Psoas muscle (tissue), 8 donors: ENCODE results near the gene HPCAL1. TPM values are rescaled to one million over a fixed set of nuclear protein-coding genes. Genes with fewer than 3 reads are reported as not detected.
A peak's percentile ranks its signal among the peaks of the same experiment; 100 is the strongest.

ENCODE experiments used
- ATAC-seq, 4 donors: fragments of 200-7000 bp; cut with Tn5 transposase; one replicate each; pipeline ENCODE4 v1.9.1; 2020; ENCODE audit warnings: moderate library complexity in 3 of 4, mild to moderate bottlenecking in 2 of 4
- DNase-seq, 2 donors: peaks; one replicate each; pipeline ENCODE4 v3.0.0-alpha.2; 2020
- H3K27ac ChIP-seq: fragments of 200-600 bp; one replicate; pipeline ENCODE4 v1.8.0; 2022
- H3K27me3 ChIP-seq, 3 donors: fragments of 200-600 bp in 1 of 3; one replicate each; pipeline versions ENCODE4 v1.6.1 to v1.8.0; 2013 to 2022; ENCODE audit warnings: low read length in 2 of 3, mild to moderate bottlenecking in 2 of 3, moderate library complexity in 1 of 3; ENCODE audit not compliant: insufficient read depth in 3 of 3
- H3K36me3 ChIP-seq, 2 donors: fragments of 200-600 bp in 1 of 2; one replicate each; pipeline versions ENCODE4 v1.6.1 to v1.8.0; 2013 to 2022; ENCODE audit warnings: low read depth in 1 of 2, mild to moderate bottlenecking in 1 of 2, moderate library complexity in 1 of 2; ENCODE audit not compliant: insufficient read depth in 1 of 2
- H3K4me1 ChIP-seq: fragments of 200-600 bp; one replicate; pipeline ENCODE4 v1.8.0; 2022
- H3K4me3 ChIP-seq: fragments of 200-600 bp; one replicate; pipeline ENCODE4 v1.8.0; 2022; ENCODE audit warnings: mild to moderate bottlenecking
- H3K9me3 ChIP-seq: fragments of 200-600 bp; one replicate; pipeline ENCODE4 v1.8.0; 2022
- CTCF ChIP-seq: fragments of 200-600 bp; IDR thresholded peaks from one replicate; pipeline ENCODE4 v1.8.0; 2022; ENCODE audit warnings: antibody characterized with exemption
- WGBS, 3 donors: extraction: QIAGEN DNeasy Blood & Tissue Kit; methylation state at CpG; one replicate each; pipeline versions ENCODE4 v1.1.6 to v1.1.7; 2013; 5-methylcytosine and 5-hydroxymethylcytosine counted together
- intact Hi-C, 2 donors: fragments of 100-400 bp; cut with DNase I; formaldehyde crosslinking; loops; one replicate each; pipeline versions ENCODE4 v1.11.0 to v1.14.2; 2022
- polyA plus RNA-seq, 3 donors: library from polyadenylated mRNA; stranded (reverse); fragments of 200-250 nt; gene quantifications; one replicate each; pipeline ENCODE4 v1.2.3, GENCODE V29; 2013
- total RNA-seq, 4 donors: library from RNA; stranded (reverse); fragmentation: NEBNext Ultra II Directional in 2 of 4; extraction: Animal tissue kit (Norgen Biotek cat#: 25700) in 2 of 4; gene quantifications; one replicate each; pipeline versions ENCODE4 v1.2.1 to v1.2.4, GENCODE V29; 2021 to 2023
- donor health status: healthy with polysubstance abuse.
- donor health status: DM: no; HTN: no; CAD: no; lungs with moderate emphysema.
- donor health status: Bipolar disorder and iron deficiency.
- donor health status: healthy.
- donor health status: DM: yes; HTN: yes; CAD: no.
- donor health status: DM: no; HTN: no; CAD: no.
- donor health status: DM: no; HTN: no; CAD: no.
- donor health status: DM: yes; HTN: yes; CAD: no.

The HPCAL1 gene
- total and polyA plus RNA-seq, 7 donors, result 16.1 to 182 (median 33.4) TPM

- intact Hi-C loops, result no loop called here
- DNase-seq (no peak), ATAC-seq (no peak)
- WGBS, 3 donors, result 75 to 83% (median 75%) methylated on average over 8 to 9 of the region's 9 CpGs
- H3K4me3 ChIP-seq, result no peak overlapping the region
- H3K27me3 ChIP-seq, result no peaks in the 10 kb centered on the region
- H3K9me3 ChIP-seq, result no peaks in the 10 kb centered on the region
- no peak for TF ChIP-seq CTCF
- no peaks in the 10 kb centered on the region for H3K36me3 ChIP-seq
- no peak overlapping the region for H3K27ac ChIP-seq
- no peaks in the 10 kb centered on the region for H3K4me1 ChIP-seq
These were observed 77.6 kb downstream of the HPCAL1 start for GRCh38 chr2:10380048-10380926.

GRCh38 chr2:10381997-10382353 lies 79.3 kb downstream of the HPCAL1 start:
- Histone ChIP-seq H3K27me3 (no peaks in the 10 kb centered on the region), H3K27ac (no peak overlapping the region), H3K36me3 (no peaks in the 10 kb centered on the region), H3K9me3 (no peaks in the 10 kb centered on the region), H3K4me1 (no peaks in the 10 kb centered on the region), H3K4me3 (no peak overlapping the region)
- TF ChIP-seq CTCF, result no peak
- DNase-seq, result no peak
- no peak for ATAC-seq
- intact Hi-C loops, result no loop called here
- WGBS, 3 donors, result 73 to 84% (median 83%) methylated on average over 3 of the region's 3 CpGs

- H3K4me1 ChIP-seq, result no peaks in the 10 kb centered on the region
- no peaks in the 10 kb centered on the region for H3K36me3 ChIP-seq
- ATAC-seq (peak in 2 of 4 donors; percentile 22 to 40), DNase-seq (no peak)
- TF ChIP-seq CTCF, result no peak
- no peaks in the 10 kb centered on the region for H3K9me3 ChIP-seq
- 59 to 63% (median 59%) methylated on average over 18 of the region's 18 CpGs for WGBS, 3 donors
- no peak overlapping the region for H3K4me3 ChIP-seq
- no peaks in the 10 kb centered on the region for H3K27me3 ChIP-seq
- intact Hi-C loops, result no loop called here
- H3K27ac ChIP-seq, result no peak overlapping the region
These were observed 79.8 kb downstream of the HPCAL1 start for GRCh38 chr2:10382354-10383061.

GRCh38 chr2:10383960-10384734 lies 81.4 kb downstream of the HPCAL1 start:
- no peak for TF ChIP-seq CTCF
- no peaks in the 10 kb centered on the region for H3K27me3 ChIP-seq
- ATAC-seq, result no peak
- H3K9me3 ChIP-seq, result no peaks in the 10 kb centered on the region
- H3K4me3 ChIP-seq, result no peak overlapping the region
- no peaks in the 10 kb centered on the region for H3K4me1 ChIP-seq
- no peak for DNase-seq
- 70 to 81% (median 72%) methylated on average over 8 of the region's 8 CpGs for WGBS, 3 donors
- no peaks in the 10 kb centered on the region for H3K36me3 ChIP-seq
- no peak overlapping the region for H3K27ac ChIP-seq
- intact Hi-C loops, result no loop called here
